Esophagus muscularis mucosa (tissue), 4 donors: ENCODE measurements around the gene CNTNAP2.

Experiments used
- EP300 ChIP-seq: sonication (generic); formaldehyde crosslinking; IDR thresholded peaks from one replicate; pipeline ENCODE4 v1.6.1; 2017; ENCODE audit warnings: antibody characterized with exemption
- POLR2A ChIP-seq: fragments of 450-650 bp; IDR thresholded peaks from one replicate; pipeline ENCODE4 v1.6.1; 2017; ENCODE audit warnings: antibody characterized with exemption, moderate library complexity, mild to moderate bottlenecking, low read depth
- POLR2AphosphoS5 ChIP-seq, 2 donors: sonication (generic); formaldehyde crosslinking; IDR thresholded peaks; one replicate each; pipeline ENCODE4 v1.6.1; 2017; ENCODE audit warnings: antibody characterized with exemption in 2 of 2
- TF ChIP-seq, protein P1 (sequence below), 3 experiments: fragments of 200-600 bp in 2 of 3; fragments of 450-650 bp in 1 of 3; sonication (generic) in 2 of 3; IDR thresholded peaks; one replicate each; pipeline ENCODE4 v1.5.1; 2017 to 2019; ENCODE audit warnings: antibody characterized with exemption in 3 of 3, mild to moderate bottlenecking in 2 of 3, moderate library complexity in 1 of 3

DNA sequence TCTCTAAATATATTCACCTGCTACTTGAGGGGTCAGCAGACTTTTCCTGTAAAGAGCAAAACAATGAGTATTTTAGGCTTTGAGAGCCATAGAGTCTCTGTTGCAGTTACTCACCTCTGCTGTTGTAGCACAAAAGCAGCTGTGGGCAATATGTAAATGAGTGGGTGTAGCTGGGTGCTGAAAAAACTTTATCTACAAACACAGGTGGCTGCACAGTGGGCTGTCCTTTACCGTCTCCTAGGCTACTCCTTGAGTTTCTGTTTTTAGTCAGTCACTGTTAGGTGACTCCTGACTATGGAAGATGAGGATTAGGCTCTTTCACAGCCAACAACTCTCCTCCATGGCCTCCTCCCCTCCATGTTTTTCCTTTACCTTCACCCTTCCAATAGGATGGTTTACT, 2187.9 kb downstream of the CNTNAP2 start:
- TF ChIP-seq, protein P1, sequence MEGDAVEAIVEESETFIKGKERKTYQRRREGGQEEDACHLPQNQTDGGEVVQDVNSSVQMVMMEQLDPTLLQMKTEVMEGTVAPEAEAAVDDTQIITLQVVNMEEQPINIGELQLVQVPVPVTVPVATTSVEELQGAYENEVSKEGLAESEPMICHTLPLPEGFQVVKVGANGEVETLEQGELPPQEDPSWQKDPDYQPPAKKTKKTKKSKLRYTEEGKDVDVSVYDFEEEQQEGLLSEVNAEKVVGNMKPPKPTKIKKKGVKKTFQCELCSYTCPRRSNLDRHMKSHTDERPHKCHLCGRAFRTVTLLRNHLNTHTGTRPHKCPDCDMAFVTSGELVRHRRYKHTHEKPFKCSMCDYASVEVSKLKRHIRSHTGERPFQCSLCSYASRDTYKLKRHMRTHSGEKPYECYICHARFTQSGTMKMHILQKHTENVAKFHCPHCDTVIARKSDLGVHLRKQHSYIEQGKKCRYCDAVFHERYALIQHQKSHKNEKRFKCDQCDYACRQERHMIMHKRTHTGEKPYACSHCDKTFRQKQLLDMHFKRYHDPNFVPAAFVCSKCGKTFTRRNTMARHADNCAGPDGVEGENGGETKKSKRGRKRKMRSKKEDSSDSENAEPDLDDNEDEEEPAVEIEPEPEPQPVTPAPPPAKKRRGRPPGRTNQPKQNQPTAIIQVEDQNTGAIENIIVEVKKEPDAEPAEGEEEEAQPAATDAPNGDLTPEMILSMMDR (IDR thresholded peaks at IDR 0.05) = no peak
- TF ChIP-seq POLR2A (no peak), POLR2AphosphoS5 (IDR thresholded peaks at IDR 0.05) (no peak), EP300 (no peak)
